Measurements from ENCODE around the gene EVA1A. TPM values are rescaled to one million over a fixed set of nuclear protein-coding genes. Genes with fewer than 3 reads are reported as not detected.

EVA1A gene
- total RNA-seq, 8 experiments from 2014 or later = 0.36 to 9.0 (median 3.8) TPM

- H3K27ac ChIP-seq = no peak overlapping the region
- H3K4me3 ChIP-seq = no peak overlapping the region
- in situ Hi-C loops (cut with MboI; ENCODE audit: low pct_unique_long_range_greater_than_20kb in 2 of 9, low sequenced_read_pairs in 9 of 9, unreplicated experiment in 9 of 9) = no loop called here
- peaks cover 10 to 13% of the 10 kb centered on the region in 2 donors for H3K4me1 ChIP-seq (replicated peaks in 1 of 2)
- ATAC-seq (replicated peaks in 6 of 8) = peak in 3 of 8 experiments; percentile 39 to 61 (median 52)
- WGBS, 10 experiments = 39 to 97% (median 68%) methylated on average over 4 to 8 of the region's 8 CpGs
Observed at GRCh38 chr2:75565472-75566462, 5.0 kb upstream of the EVA1A start.

- ATAC-seq (replicated peaks in 6 of 8) = no peak
- in situ Hi-C loops (cut with MboI; ENCODE audit: low pct_unique_long_range_greater_than_20kb in 2 of 9, low sequenced_read_pairs in 9 of 9, unreplicated experiment in 9 of 9) = no loop called here
- Histone ChIP-seq H3K4me1 (replicated peaks in 1 of 2) (peaks cover 10 to 13% of the 10 kb centered on the region in 2 donors), H3K27ac (no peak overlapping the region), H3K4me3 (no peak overlapping the region)
- 42 to 100% (median 82%) methylated on average over 1 to 3 of the region's 4 CpGs; no CpG with 5 or more reads in 1 of the 10 experiments for WGBS, 10 experiments
Observed at GRCh38 chr2:75564713-75565359, 4.1 kb upstream of the EVA1A start.

GRCh38 chr2:75564026-75564688, 3.4 kb upstream of the EVA1A start:
- no peak overlapping the region for H3K4me3 ChIP-seq
- H3K4me1 ChIP-seq (replicated peaks in 1 of 2) = peaks cover 10 to 14% of the 10 kb centered on the region in 2 donors
- in situ Hi-C loops (cut with MboI; ENCODE audit: low pct_unique_long_range_greater_than_20kb in 2 of 9, low sequenced_read_pairs in 9 of 9, unreplicated experiment in 9 of 9) = no loop called here
- H3K27ac ChIP-seq = no peak overlapping the region
- WGBS, 10 experiments = 73 to 100% (median 96%) methylated on average over 1 to 7 of the region's 9 CpGs; no CpG with 5 or more reads in 2 of the 10 experiments
- no peak for ATAC-seq (replicated peaks in 6 of 8)

- no peak for ATAC-seq (replicated peaks in 6 of 8)
- Histone ChIP-seq H3K27ac (no peak overlapping the region), H3K4me1 (replicated peaks in 1 of 2) (peaks cover 10 to 15% of the 10 kb centered on the region in 2 donors), H3K4me3 (no peak overlapping the region)
- 87 to 100% (median 94%) methylated on average over 1 to 3 of the region's 3 CpGs; no CpG with 5 or more reads in 2 of the 10 experiments for WGBS, 10 experiments
- in situ Hi-C loops (cut with MboI; ENCODE audit: low pct_unique_long_range_greater_than_20kb in 2 of 9, low sequenced_read_pairs in 9 of 9, unreplicated experiment in 9 of 9) = no loop called here
Observed at GRCh38 chr2:75563591-75563990, 2.9 kb upstream of the EVA1A start.

GRCh38 chr2:75562513-75562864, 1.8 kb upstream of the EVA1A start:
- H3K4me1 ChIP-seq (replicated peaks in 1 of 2) = peaks cover 10 to 15% of the 10 kb centered on the region in 2 donors
- H3K4me3 ChIP-seq = no peak overlapping the region
- in situ Hi-C loops (cut with MboI; ENCODE audit: low pct_unique_long_range_greater_than_20kb in 2 of 9, low sequenced_read_pairs in 9 of 9, unreplicated experiment in 9 of 9) = no loop called here
- 52 to 100% (median 83%) methylated on average over 1 to 5 of the region's 5 CpGs; no CpG with 5 or more reads in 4 of the 10 experiments for WGBS, 10 experiments
- no peak overlapping the region for H3K27ac ChIP-seq
- no peak for ATAC-seq (replicated peaks in 6 of 8)

- 36 to 78% (median 43%) methylated on average over 1 to 9 of the region's 11 CpGs; no CpG with 5 or more reads in 2 of the 10 experiments for WGBS, 10 experiments
- in situ Hi-C loops (cut with MboI; ENCODE audit: low pct_unique_long_range_greater_than_20kb in 2 of 9, low sequenced_read_pairs in 9 of 9, unreplicated experiment in 9 of 9) = no loop called here
Observed at GRCh38 chr2:75561566-75562512, 1.1 kb upstream of the EVA1A start.

GRCh38 chr2:75560022-75560767, 544 bp downstream of the EVA1A start:
- Histone ChIP-seq H3K4me1 (replicated peaks in 1 of 2) (peaks cover 10 to 14% of the 10 kb centered on the region in 2 donors), H3K27ac (no peak overlapping the region), H3K4me3 (peak overlapping the region; percentile 41 to 62 (median 55))
- 0 to 9% (median 2%) methylated on average over 3 to 13 of the region's 43 CpGs; no CpG with 5 or more reads in 4 of the 10 experiments for WGBS, 10 experiments
- peak; percentile 47 to 74 (median 70) for ATAC-seq (replicated peaks in 6 of 8)
- in situ Hi-C loops (cut with MboI; ENCODE audit: low pct_unique_long_range_greater_than_20kb in 2 of 9, low sequenced_read_pairs in 9 of 9, unreplicated experiment in 9 of 9) = no loop called here

More at GRCh38 chr2:75561566-75562512, 1.1 kb upstream of the EVA1A start:
- peak in 2 of 8 experiments; percentile 32 to 38 for ATAC-seq (replicated peaks in 6 of 8)
- H3K4me1 ChIP-seq (replicated peaks in 1 of 2) = peaks cover 10 to 15% of the 10 kb centered on the region in 2 donors
- H3K27ac ChIP-seq = no peak overlapping the region
- H3K4me3 ChIP-seq = peak overlapping the region in 3 of 5 donors; percentile 55 to 62 (median 58)

- H3K4me1 ChIP-seq (replicated peaks in 1 of 2) = peaks cover 10 to 18% of the 10 kb centered on the region in 2 donors
- 0 to 28% (median 4%) methylated on average over 1 to 5 of the region's 8 CpGs; no CpG with 5 or more reads in 6 of the 10 experiments for WGBS, 10 experiments
- H3K4me3 ChIP-seq = peak overlapping the region; percentile 41 to 62 (median 55)
- ATAC-seq (replicated peaks in 6 of 8) = no peak
- in situ Hi-C loops (cut with MboI; ENCODE audit: low pct_unique_long_range_greater_than_20kb in 2 of 9, low sequenced_read_pairs in 9 of 9, unreplicated experiment in 9 of 9) = no loop called here
- H3K27ac ChIP-seq = no peak overlapping the region
Observed at GRCh38 chr2:75559680-75560021, 1.1 kb downstream of the EVA1A start.

GRCh38 chr2:75558786-75559679, 1.7 kb downstream of the EVA1A start:
- no peak for ATAC-seq (replicated peaks in 6 of 8)
- Histone ChIP-seq H3K27ac (no peak overlapping the region), H3K4me1 (replicated peaks in 1 of 2) (peaks cover 10 to 18% of the 10 kb centered on the region in 2 donors), H3K4me3 (no peak overlapping the region)
- in situ Hi-C loops (cut with MboI; ENCODE audit: low pct_unique_long_range_greater_than_20kb in 2 of 9, low sequenced_read_pairs in 9 of 9, unreplicated experiment in 9 of 9) = no loop called here
- 57 to 95% (median 72%) methylated on average over 2 to 7 of the region's 9 CpGs; no CpG with 5 or more reads in 1 of the 10 experiments for WGBS, 10 experiments

GRCh38 chr2:75558136-75558535, 2.6 kb downstream of the EVA1A start:
- in situ Hi-C loops (cut with MboI; ENCODE audit: low pct_unique_long_range_greater_than_20kb in 2 of 9, low sequenced_read_pairs in 9 of 9, unreplicated experiment in 9 of 9) = no loop called here
- 78 to 100% (median 96%) methylated on average over 1 to 6 of the region's 6 CpGs for WGBS, 10 experiments
- H3K4me1 ChIP-seq (replicated peaks in 1 of 2) = peaks cover 10 to 18% of the 10 kb centered on the region in 2 donors
- no peak overlapping the region for H3K27ac ChIP-seq
- ATAC-seq (replicated peaks in 6 of 8) = no peak
- no peak overlapping the region for H3K4me3 ChIP-seq
